ENCODE data around the gene MORC4. TPM values are rescaled to one million over a fixed set of nuclear protein-coding genes. Genes with fewer than 3 reads are reported as not detected.

Gene MORC4
- total and polyA plus RNA-seq, 4 donors: 4.5 to 25.3 (median 11.6) TPM

DNA sequence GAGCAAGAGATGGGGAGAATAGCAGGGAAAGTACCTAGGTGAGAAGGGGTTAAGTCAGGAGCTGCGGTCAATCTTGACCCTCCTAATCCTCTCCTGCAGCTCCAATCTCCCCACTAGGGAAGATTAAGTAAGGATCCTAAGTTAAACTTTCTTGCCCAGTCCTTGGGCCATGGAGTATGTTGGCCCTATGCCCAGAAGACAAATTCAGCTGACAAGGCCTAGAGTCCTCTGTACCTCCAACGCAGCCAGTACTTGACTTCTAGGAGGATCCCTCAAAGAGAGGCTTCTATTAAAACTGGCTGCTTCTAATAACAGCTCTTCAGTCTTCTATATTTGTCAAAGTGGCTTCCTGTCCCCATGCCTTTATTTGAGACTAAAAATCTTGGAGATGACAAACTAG is 78.4 kb downstream of the MORC4 start:
- DNase-seq (peak in 1 of 3 donors; percentile 53), ATAC-seq (ENCODE audit: insufficient read depth, low FRiP score) (no peak)
- Histone ChIP-seq H3K4me3 (no peak overlapping the region), H3K27me3 (ENCODE audit: control insufficient read depth in 3 of 3, insufficient read depth in 3 of 3, low read length in 2 of 3) (peaks cover 0 to 24% (median 6%) of the 10 kb centered on the region in 3 donors), H3K9ac (ENCODE audit: insufficient read depth in 1 of 2, low read length in 2 of 2) (no peak overlapping the region), H3K4me1 (ENCODE audit: control insufficient read depth in 5 of 5, insufficient read depth in 5 of 5, low read length in 5 of 5) (peaks cover 0 to 13% (median 3%) of the 10 kb centered on the region in 5 donors), H3K9me3 (ENCODE audit: control insufficient read depth in 4 of 4, insufficient read depth in 3 of 4, low read length in 3 of 4) (no peaks in the 10 kb centered on the region), H3K36me3 (ENCODE audit: control insufficient read depth in 4 of 4, insufficient read depth in 4 of 4, low read length in 4 of 4) (no peaks in the 10 kb centered on the region), H3K27ac (ENCODE audit: low read depth in 1 of 2, low read length in 1 of 2) (no peak overlapping the region)
- TF ChIP-seq, protein P1, sequence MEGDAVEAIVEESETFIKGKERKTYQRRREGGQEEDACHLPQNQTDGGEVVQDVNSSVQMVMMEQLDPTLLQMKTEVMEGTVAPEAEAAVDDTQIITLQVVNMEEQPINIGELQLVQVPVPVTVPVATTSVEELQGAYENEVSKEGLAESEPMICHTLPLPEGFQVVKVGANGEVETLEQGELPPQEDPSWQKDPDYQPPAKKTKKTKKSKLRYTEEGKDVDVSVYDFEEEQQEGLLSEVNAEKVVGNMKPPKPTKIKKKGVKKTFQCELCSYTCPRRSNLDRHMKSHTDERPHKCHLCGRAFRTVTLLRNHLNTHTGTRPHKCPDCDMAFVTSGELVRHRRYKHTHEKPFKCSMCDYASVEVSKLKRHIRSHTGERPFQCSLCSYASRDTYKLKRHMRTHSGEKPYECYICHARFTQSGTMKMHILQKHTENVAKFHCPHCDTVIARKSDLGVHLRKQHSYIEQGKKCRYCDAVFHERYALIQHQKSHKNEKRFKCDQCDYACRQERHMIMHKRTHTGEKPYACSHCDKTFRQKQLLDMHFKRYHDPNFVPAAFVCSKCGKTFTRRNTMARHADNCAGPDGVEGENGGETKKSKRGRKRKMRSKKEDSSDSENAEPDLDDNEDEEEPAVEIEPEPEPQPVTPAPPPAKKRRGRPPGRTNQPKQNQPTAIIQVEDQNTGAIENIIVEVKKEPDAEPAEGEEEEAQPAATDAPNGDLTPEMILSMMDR (IDR thresholded peaks at IDR 0.05; ENCODE audit: control extremely low read depth, extremely low read depth): no peak
- 62 to 100% methylated on average over 2 of the region's 2 CpGs for WGBS, 2 donors

DNA sequence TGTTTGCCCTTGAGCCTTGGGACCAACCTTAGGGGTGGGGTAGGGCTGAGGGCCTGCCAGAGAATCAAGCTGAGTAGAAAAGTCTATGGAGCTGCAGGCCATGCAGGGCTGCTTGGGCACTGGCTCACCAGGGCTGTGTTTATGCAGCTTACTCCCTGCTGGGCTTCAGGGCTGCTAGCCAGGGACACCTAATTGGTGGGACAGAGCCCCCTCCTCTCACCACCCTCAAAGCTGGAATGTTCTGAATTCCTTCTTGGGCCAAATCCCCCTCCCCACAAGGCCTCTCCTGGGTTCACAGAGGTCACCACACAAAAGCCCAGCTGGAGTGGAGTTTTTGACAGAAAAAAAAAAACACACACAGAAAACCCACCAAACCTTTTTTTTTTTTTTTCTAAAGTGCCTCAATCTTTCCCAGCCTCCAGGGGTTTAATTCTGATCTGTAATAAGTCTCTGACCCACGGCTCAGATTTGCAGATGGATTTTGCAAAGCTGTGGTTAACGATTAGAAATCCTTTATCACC is 80.0 kb downstream of the MORC4 start, which contains the start of gene CLDN2:
Gene CLDN2, plus strand, starts transcription at position 471 of the 521 bp plus-strand sequence. CDS start 7,827 bp downstream, outside the sequence.
- 53 to 56% methylated on average over 2 of the region's 2 CpGs for WGBS, 2 donors
- no peak for ATAC-seq (ENCODE audit: insufficient read depth, low FRiP score)
- H3K36me3 ChIP-seq (ENCODE audit: control insufficient read depth in 4 of 4, insufficient read depth in 4 of 4, low read length in 4 of 4): no peaks in the 10 kb centered on the region
- H3K9me3 ChIP-seq (ENCODE audit: control insufficient read depth in 4 of 4, insufficient read depth in 3 of 4, low read length in 3 of 4): no peaks in the 10 kb centered on the region
- DNase-seq: peak; percentile 58 to 66 (median 61)
- no peak within 1 kb of the TSS for H3K27ac ChIP-seq (ENCODE audit: low read depth in 1 of 2, low read length in 1 of 2)
- no peak within 1 kb of the TSS for H3K4me3 ChIP-seq
- TF ChIP-seq, protein P1 (IDR thresholded peaks at IDR 0.05; ENCODE audit: control extremely low read depth, extremely low read depth): no peak
- H3K27me3 ChIP-seq (ENCODE audit: control insufficient read depth in 3 of 3, insufficient read depth in 3 of 3, low read length in 2 of 3): peaks cover 0 to 22% (median 12%) of the 10 kb centered on the region in 3 donors
- H3K4me1 ChIP-seq (ENCODE audit: control insufficient read depth in 5 of 5, insufficient read depth in 5 of 5, low read length in 5 of 5): peaks cover 0 to 13% (median 3%) of the 10 kb centered on the region in 5 donors
- no peak within 1 kb of the TSS for H3K9ac ChIP-seq (ENCODE audit: insufficient read depth in 1 of 2, low read length in 2 of 2)

DNA sequence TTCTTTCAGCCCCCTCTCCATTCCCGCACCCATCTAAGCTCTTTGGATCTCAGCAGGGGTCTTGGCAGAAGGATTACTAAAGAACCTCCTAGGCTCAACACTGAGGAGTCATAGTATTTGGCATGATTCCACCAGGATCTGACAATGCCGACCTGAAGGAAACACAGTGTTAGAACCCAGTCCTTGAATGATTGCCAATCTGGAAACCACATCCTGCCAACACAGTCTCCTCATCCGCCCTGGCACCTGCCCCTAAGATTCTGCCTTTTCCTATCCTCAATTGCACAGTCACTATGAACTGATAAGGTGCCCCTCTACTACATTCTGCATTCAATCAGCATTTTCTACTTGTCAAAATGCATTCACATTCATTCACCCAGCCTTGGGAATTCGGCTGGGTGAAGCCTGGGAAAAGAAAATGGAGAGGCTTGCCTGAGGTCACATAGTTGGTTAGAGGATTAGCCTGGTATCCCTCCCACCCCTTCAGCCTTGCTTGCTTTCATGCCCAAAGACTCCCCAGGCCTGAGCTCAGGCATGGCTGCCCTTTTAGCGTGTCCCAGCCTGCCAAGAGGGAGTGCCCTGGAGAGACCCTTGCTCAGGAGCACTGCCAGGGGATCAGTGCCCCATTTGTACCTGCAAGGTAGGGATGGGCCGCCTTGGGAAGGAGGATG is 82.0 kb downstream of the MORC4 start:
- peaks cover 0 to 26% (median 15%) of the 10 kb centered on the region in 3 donors for H3K27me3 ChIP-seq (ENCODE audit: control insufficient read depth in 3 of 3, insufficient read depth in 3 of 3, low read length in 2 of 3)
- 34 to 38% methylated on average over 6 of the region's 6 CpGs for WGBS, 2 donors
- no peaks in the 10 kb centered on the region for H3K36me3 ChIP-seq (ENCODE audit: control insufficient read depth in 4 of 4, insufficient read depth in 4 of 4, low read length in 4 of 4)
- peaks cover 0 to 13% (median 3%) of the 10 kb centered on the region in 5 donors for H3K4me1 ChIP-seq (ENCODE audit: control insufficient read depth in 5 of 5, insufficient read depth in 5 of 5, low read length in 5 of 5)
- no peak overlapping the region for H3K4me3 ChIP-seq
- no peaks in the 10 kb centered on the region for H3K9me3 ChIP-seq (ENCODE audit: control insufficient read depth in 4 of 4, insufficient read depth in 3 of 4, low read length in 3 of 4)
- DNase-seq (peak in 1 of 3 donors; percentile 40), ATAC-seq (ENCODE audit: insufficient read depth, low FRiP score) (no peak)
- TF ChIP-seq, protein P1 (IDR thresholded peaks at IDR 0.05; ENCODE audit: control extremely low read depth, extremely low read depth): no peak
- H3K27ac ChIP-seq (ENCODE audit: low read depth in 1 of 2, low read length in 1 of 2): no peak overlapping the region
- no peak overlapping the region for H3K9ac ChIP-seq (ENCODE audit: insufficient read depth in 1 of 2, low read length in 2 of 2)
